HEK293 (cell line): ENCODE results near the gene AK1.

ENCODE experiments used
- CTCF ChIA-PET: fragments of 350-600 bp; formaldehyde crosslinking; extraction: SDS; loops from one replicate; lab custom pipeline; 2021; ENCODE audit warnings: antibody characterized with exemption; lab: Yijun Ruan, JAX
- POLR2A ChIA-PET: fragments of 300-600 bp; formaldehyde crosslinking; extraction: SDS; loops from one replicate; lab custom pipeline; 2020; ENCODE audit warnings: antibody characterized with exemption, inconsistent platforms; lab: Yijun Ruan, JAX
- H3K27ac ChIP-seq: fragments of 200-500 bp; sonication (Bioruptor generic); 2 replicates; pipeline ENCODE4 v1.5.1; 2014; ENCODE audit warnings: low read depth, low read length, control low read depth, inconsistent platforms; ENCODE audit errors: extremely low read depth
- H3K36me3 ChIP-seq, 2 experiments: fragments of 200-500 bp in 1 of 2; sonication (Bioruptor generic) in 1 of 2; 1 replicate in 1 of 2; 2 replicates in 1 of 2; pipeline ENCODE4 v1.5.1; 2014 to 2017; ENCODE audit warnings: inconsistent platforms in 2 of 2, low read length in 2 of 2; ENCODE audit not compliant: control insufficient read depth in 2 of 2, insufficient read depth in 1 of 2
- H3K4me1 ChIP-seq: fragments of 200-500 bp; sonication (Bioruptor generic); 2 replicates; pipeline ENCODE4 v1.5.1; 2014; ENCODE audit warnings: mild to moderate bottlenecking, low read length, inconsistent platforms; ENCODE audit not compliant: control insufficient read depth, insufficient read depth
- H3K4me3 ChIP-seq: 2 replicates; pipeline ENCODE4 v1.5.1; 2011; ENCODE audit warnings: low read depth, mild to moderate bottlenecking, control low read depth, low read length, moderate library complexity
- H3K9me3 ChIP-seq: fragments of 200-500 bp; sonication (Bioruptor generic); 2 replicates; pipeline ENCODE4 v1.5.1; 2014; ENCODE audit warnings: low read depth, low read length, inconsistent platforms; ENCODE audit not compliant: control insufficient read depth, insufficient read depth
- GLI4 ChIP-seq: fragments of 450-650 bp; formaldehyde crosslinking; IDR thresholded peaks from 2 replicates; pipeline ENCODE4 v1.5.1; 2016; ENCODE audit warnings: missing biosample characterization, missing genetic modification characterization
- GLIS1 ChIP-seq: fragments of 450-650 bp; formaldehyde crosslinking; IDR thresholded peaks from 2 replicates; pipeline ENCODE4 v1.5.1; 2016; ENCODE audit warnings: missing biosample characterization, missing genetic modification characterization
- GLIS2 ChIP-seq: fragments of 450-650 bp; formaldehyde crosslinking; IDR thresholded peaks from 2 replicates; pipeline ENCODE4 v1.5.1; 2016; ENCODE audit warnings: missing biosample characterization, missing genetic modification characterization
- HOXD13 ChIP-seq: sonication (generic); formaldehyde crosslinking; IDR thresholded peaks from 2 replicates; pipeline ENCODE4 v1.8.0; 2022; ENCODE audit warnings: missing genetic modification reagents, borderline replicate concordance
- SCRT1 ChIP-seq: fragments of 450-650 bp; formaldehyde crosslinking; IDR thresholded peaks from 2 replicates; pipeline ENCODE4 v1.5.1; 2016; ENCODE audit warnings: missing biosample characterization, missing genetic modification characterization, borderline replicate concordance
- ZFP37 ChIP-seq: fragments of 450-650 bp; formaldehyde crosslinking; IDR thresholded peaks from 2 replicates; pipeline ENCODE4 v1.5.1; 2016; ENCODE audit warnings: missing biosample characterization, missing genetic modification characterization
- ZIC2 ChIP-seq: fragments of 450-650 bp; formaldehyde crosslinking; IDR thresholded peaks from 2 replicates; pipeline ENCODE4 v1.5.1; 2016; ENCODE audit warnings: missing biosample characterization, missing genetic modification characterization
- ZNF169 ChIP-seq: fragments of 450-650 bp; formaldehyde crosslinking; IDR thresholded peaks from 2 replicates; pipeline ENCODE4 v1.5.1; 2016; ENCODE audit warnings: missing biosample characterization, missing genetic modification characterization
- ZNF214 ChIP-seq: fragments of 450-650 bp; formaldehyde crosslinking; IDR thresholded peaks from 2 replicates; pipeline ENCODE4 v1.5.1; 2017; ENCODE audit warnings: missing biosample characterization, mild to moderate bottlenecking, missing genetic modification characterization, borderline replicate concordance
- ZNF248 ChIP-seq: fragments of 450-650 bp; formaldehyde crosslinking; IDR thresholded peaks from 2 replicates; pipeline ENCODE4 v1.5.1; 2017; ENCODE audit warnings: missing biosample characterization, missing genetic modification characterization
- ZNF391 ChIP-seq: fragments of 450-650 bp; formaldehyde crosslinking; IDR thresholded peaks from 2 replicates; pipeline ENCODE4 v1.5.1; 2016; ENCODE audit warnings: low read depth, missing biosample characterization, missing genetic modification characterization, borderline replicate concordance
- ZNF48 ChIP-seq: fragments of 450-650 bp; formaldehyde crosslinking; IDR thresholded peaks from 2 replicates; pipeline ENCODE4 v1.5.1; 2016; ENCODE audit warnings: missing biosample characterization, missing genetic modification characterization
- ZNF510 ChIP-seq: fragments of 450-650 bp; formaldehyde crosslinking; IDR thresholded peaks from 2 replicates; pipeline ENCODE4 v1.5.1; 2018; ENCODE audit warnings: mild to moderate bottlenecking, missing genetic modification characterization, missing biosample characterization; ENCODE audit not compliant: insufficient replicate concordance
- ZNF558 ChIP-seq: fragments of 450-650 bp; formaldehyde crosslinking; IDR thresholded peaks from 2 replicates; pipeline ENCODE4 v1.5.1; 2016; ENCODE audit warnings: missing biosample characterization, missing genetic modification characterization
- ZNF626 ChIP-seq: fragments of 450-650 bp; sonication (Bioruptor Pico); formaldehyde crosslinking; IDR thresholded peaks from 2 replicates; pipeline ENCODE4 v1.5.1; 2018; ENCODE audit warnings: missing biosample characterization, missing genetic modification characterization, inconsistent platforms
- ZNF777 ChIP-seq: fragments of 450-650 bp; formaldehyde crosslinking; IDR thresholded peaks from 2 replicates; pipeline ENCODE4 v1.5.1; 2017; ENCODE audit warnings: missing biosample characterization, missing genetic modification characterization, borderline replicate concordance
- ZNF785 ChIP-seq: fragments of 450-650 bp; formaldehyde crosslinking; IDR thresholded peaks from 2 replicates; pipeline ENCODE4 v1.5.1; 2016; ENCODE audit warnings: missing biosample characterization, missing genetic modification characterization
- TF ChIP-seq, protein P1 (sequence below): sonication (generic); formaldehyde crosslinking; IDR thresholded peaks from 2 replicates; pipeline ENCODE4 v1.8.1; 2022; ENCODE audit warnings: mild to moderate bottlenecking, moderate library complexity, missing genetic modification reagents
- TF ChIP-seq, protein P2 (sequence below): fragments of 450-650 bp; formaldehyde crosslinking; IDR thresholded peaks from 2 replicates; pipeline ENCODE4 v1.5.1; 2016; ENCODE audit warnings: missing biosample characterization, missing genetic modification characterization
- TF ChIP-seq, protein P3 (sequence below): fragments of 450-650 bp; formaldehyde crosslinking; IDR thresholded peaks from 2 replicates; pipeline ENCODE4 v1.5.1; 2016; ENCODE audit warnings: missing biosample characterization, missing genetic modification characterization
- TF ChIP-seq, protein P4 (sequence below): fragments of 450-650 bp; formaldehyde crosslinking; IDR thresholded peaks from 2 replicates; pipeline ENCODE4 v1.5.1; 2016; ENCODE audit warnings: missing biosample characterization, missing genetic modification characterization
- TF ChIP-seq, protein P5 (sequence below): fragments of 450-650 bp; formaldehyde crosslinking; IDR thresholded peaks from 2 replicates; pipeline ENCODE4 v1.5.1; 2016; ENCODE audit warnings: missing biosample characterization, missing genetic modification characterization

AK1 gene

DNA sequence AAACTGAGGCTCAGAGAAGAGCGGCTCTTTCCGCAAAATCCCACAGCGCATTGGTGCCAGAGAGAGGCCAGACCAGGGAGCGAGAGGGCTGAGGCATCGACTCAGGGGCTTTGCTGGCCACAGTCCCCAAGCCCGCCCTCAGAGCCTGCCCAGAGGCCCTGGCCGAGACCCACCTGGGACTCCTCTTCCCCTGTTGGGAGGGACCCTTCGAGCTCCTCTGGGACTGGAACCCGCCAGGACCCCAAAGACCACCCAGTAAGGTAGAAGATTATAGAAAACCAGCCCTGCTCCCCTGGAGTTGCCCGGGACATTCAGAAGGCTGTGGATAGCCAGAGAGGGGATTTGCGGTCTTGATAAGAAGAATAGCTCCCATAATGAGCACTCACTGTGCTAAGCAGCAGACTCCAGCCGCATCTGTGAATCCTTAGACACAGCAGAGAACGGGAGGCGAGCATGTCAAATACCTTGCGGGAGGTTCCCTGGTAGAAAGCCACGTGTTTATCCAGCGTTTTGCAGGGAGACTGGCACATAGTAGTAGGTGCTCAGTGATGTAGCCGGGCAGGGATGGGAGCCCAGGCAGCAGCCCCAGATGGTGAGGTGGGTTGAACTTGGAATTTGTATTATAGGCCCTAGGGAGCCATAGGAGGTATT is 651 bp upstream of the AK1 start (continued):
- TF ChIP-seq ZNF626 (tag by site-specific recombination) (no peak), ZNF248 (tag by site-specific recombination) (no peak), ZNF510 (tag by site-specific recombination) (no peak), ZNF48 (tag by site-specific recombination) (no peak), ZFP37 (tag by site-specific recombination) (0 out of 2 replicates have a peak, but pooled peaks have one; percentile 6), GLI4 (tag by site-specific recombination) (no peak), ZNF214 (tag by site-specific recombination) (no peak), ZIC2 (tag by site-specific recombination) (no peak), GLIS2 (no peak), SCRT1 (no peak), ZNF777 (no peak), HOXD13 (CRISPR knock-in tag) (no peak), ZNF169 (tag by site-specific recombination) (no peak), ZNF558 (tag by site-specific recombination) (no peak), GLIS1 (tag by site-specific recombination) (0 out of 2 replicates have a peak, but pooled peaks have one; percentile 5), ZNF391 (tag by site-specific recombination) (no peak)
- TF ChIP-seq, protein P1, sequence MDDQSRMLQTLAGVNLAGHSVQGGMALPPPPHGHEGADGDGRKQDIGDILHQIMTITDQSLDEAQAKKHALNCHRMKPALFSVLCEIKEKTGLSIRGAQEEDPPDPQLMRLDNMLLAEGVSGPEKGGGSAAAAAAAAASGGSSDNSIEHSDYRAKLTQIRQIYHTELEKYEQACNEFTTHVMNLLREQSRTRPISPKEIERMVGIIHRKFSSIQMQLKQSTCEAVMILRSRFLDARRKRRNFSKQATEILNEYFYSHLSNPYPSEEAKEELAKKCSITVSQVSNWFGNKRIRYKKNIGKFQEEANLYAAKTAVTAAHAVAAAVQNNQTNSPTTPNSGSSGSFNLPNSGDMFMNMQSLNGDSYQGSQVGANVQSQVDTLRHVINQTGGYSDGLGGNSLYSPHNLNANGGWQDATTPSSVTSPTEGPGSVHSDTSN (CRISPR knock-in tag) = no peak
- TF ChIP-seq, protein P2, sequence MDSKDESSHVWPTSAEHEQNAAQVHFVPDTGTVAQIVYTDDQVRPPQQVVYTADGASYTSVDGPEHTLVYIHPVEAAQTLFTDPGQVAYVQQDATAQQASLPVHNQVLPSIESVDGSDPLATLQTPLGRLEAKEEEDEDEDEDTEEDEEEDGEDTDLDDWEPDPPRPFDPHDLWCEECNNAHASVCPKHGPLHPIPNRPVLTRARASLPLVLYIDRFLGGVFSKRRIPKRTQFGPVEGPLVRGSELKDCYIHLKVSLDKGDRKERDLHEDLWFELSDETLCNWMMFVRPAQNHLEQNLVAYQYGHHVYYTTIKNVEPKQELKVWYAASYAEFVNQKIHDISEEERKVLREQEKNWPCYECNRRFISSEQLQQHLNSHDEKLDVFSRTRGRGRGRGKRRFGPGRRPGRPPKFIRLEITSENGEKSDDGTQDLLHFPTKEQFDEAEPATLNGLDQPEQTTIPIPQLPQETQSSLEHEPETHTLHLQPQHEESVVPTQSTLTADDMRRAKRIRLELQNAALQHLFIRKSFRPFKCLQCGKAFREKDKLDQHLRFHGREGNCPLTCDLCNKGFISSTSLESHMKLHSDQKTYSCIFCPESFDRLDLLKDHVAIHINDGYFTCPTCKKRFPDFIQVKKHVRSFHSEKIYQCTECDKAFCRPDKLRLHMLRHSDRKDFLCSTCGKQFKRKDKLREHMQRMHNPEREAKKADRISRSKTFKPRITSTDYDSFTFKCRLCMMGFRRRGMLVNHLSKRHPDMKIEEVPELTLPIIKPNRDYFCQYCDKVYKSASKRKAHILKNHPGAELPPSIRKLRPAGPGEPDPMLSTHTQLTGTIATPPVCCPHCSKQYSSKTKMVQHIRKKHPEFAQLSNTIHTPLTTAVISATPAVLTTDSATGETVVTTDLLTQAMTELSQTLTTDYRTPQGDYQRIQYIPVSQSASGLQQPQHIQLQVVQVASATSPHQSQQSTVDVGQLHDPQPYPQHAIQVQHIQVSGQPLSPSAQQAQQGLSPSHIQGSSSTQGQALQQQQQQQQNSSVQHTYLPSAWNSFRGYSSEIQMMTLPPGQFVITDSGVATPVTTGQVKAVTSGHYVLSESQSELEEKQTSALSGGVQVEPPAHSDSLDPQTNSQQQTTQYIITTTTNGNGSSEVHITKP (tag by site-specific recombination) = no peak

DNA sequence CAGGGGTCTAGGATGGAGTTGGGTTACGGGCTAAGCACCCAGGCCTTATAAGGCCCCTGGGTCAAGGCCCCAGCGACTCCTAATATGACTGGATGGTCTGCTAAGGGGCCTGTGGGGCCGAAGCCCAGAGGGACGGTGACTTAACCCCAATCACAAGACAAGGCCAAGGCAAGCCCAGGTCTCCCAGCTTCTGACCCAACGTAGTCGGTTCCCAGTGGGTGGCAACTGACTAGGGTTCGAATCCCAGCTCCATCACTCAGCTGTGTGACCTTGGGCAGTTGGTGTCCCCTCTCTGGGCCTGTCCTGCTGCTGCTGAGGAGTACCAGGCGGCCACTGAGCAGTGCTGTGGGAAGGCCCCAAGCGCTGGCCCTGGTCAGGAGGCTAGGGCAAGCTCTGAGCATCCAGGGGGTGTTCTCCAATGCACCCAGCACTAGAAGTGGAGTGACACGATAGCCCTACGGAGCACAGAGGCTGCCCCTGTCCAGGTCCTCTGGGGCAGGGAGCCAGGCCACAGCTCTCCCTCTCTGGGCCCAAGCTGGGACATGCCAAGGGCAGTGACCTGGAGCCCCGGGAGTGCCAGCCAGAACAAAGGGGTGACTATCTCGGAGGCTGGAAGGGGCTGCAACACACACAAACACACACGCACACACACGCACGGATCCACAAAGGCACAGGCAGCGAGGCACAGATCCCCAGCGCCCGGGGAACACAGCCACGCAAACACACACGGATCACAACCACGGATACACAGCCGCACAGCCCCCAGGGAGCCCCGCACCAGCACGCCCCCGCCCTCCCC is 512 bp downstream of the AK1 start:
- peaks cover 0 to 18% of the 10 kb centered on the region in 2 experiments; a peak in 1 of 3 replicates for H3K36me3 ChIP-seq
- H3K27ac ChIP-seq = peak overlapping the region; percentile 53; the same call in 1 of the 2 replicates
- H3K9me3 ChIP-seq = no peaks in the 10 kb centered on the region
- CTCF ChIA-PET = interaction anchor here (0.6 to 2.5 kb wide), 6 partner anchors 44 to 936 kb away, joined by 3 to 7 read pairs (median 4); no protein-coding TSS in a partner anchor
- H3K4me3 ChIP-seq = peak overlapping the region; percentile 55
- H3K4me1 ChIP-seq = no peaks in the 10 kb centered on the region; the same call in 1 of the 2 replicates
- POLR2A ChIA-PET = interaction anchor here (1.1 kb wide), 1 partner anchor 13 kb away, joined by 4 read pairs; no protein-coding TSS in a partner anchor
- TF ChIP-seq, protein P3, sequence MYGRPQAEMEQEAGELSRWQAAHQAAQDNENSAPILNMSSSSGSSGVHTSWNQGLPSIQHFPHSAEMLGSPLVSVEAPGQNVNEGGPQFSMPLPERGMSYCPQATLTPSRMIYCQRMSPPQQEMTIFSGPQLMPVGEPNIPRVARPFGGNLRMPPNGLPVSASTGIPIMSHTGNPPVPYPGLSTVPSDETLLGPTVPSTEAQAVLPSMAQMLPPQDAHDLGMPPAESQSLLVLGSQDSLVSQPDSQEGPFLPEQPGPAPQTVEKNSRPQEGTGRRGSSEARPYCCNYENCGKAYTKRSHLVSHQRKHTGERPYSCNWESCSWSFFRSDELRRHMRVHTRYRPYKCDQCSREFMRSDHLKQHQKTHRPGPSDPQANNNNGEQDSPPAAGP (tag by site-specific recombination) = peak; percentile 16; the same call in 1 of the 2 replicates
- TF ChIP-seq, protein P4, sequence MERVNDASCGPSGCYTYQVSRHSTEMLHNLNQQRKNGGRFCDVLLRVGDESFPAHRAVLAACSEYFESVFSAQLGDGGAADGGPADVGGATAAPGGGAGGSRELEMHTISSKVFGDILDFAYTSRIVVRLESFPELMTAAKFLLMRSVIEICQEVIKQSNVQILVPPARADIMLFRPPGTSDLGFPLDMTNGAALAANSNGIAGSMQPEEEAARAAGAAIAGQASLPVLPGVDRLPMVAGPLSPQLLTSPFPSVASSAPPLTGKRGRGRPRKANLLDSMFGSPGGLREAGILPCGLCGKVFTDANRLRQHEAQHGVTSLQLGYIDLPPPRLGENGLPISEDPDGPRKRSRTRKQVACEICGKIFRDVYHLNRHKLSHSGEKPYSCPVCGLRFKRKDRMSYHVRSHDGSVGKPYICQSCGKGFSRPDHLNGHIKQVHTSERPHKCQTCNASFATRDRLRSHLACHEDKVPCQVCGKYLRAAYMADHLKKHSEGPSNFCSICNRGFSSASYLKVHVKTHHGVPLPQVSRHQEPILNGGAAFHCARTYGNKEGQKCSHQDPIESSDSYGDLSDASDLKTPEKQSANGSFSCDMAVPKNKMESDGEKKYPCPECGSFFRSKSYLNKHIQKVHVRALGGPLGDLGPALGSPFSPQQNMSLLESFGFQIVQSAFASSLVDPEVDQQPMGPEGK (tag by site-specific recombination) = peak; percentile 22; the same call in 1 of the 2 replicates
- TF ChIP-seq ZNF785 = no peak
- TF ChIP-seq, protein P5, sequence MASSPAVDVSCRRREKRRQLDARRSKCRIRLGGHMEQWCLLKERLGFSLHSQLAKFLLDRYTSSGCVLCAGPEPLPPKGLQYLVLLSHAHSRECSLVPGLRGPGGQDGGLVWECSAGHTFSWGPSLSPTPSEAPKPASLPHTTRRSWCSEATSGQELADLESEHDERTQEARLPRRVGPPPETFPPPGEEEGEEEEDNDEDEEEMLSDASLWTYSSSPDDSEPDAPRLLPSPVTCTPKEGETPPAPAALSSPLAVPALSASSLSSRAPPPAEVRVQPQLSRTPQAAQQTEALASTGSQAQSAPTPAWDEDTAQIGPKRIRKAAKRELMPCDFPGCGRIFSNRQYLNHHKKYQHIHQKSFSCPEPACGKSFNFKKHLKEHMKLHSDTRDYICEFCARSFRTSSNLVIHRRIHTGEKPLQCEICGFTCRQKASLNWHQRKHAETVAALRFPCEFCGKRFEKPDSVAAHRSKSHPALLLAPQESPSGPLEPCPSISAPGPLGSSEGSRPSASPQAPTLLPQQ (tag by site-specific recombination) = no peak
- TF ChIP-seq GLIS2 = no peak
